ENCODE results near the gene SLC43A1. TPM values are rescaled to one million over a fixed set of nuclear protein-coding genes. Genes with fewer than 3 reads are reported as not detected.

SLC43A1 gene
- total RNA-seq, 1 donor from 2014 or later = 16.2 TPM

GRCh38 chr11:57552479-57552878 is 37.0 kb upstream of the SLC43A1 start:
- no peak overlapping the region for H3K4me3 Mint-ChIP-seq (ENCODE audit: unreplicated experiment)
- TF ChIP-seq CTCF (IDR thresholded peaks at IDR 0.05) = no peak
- no peaks in the 10 kb centered on the region for H3K9me3 Mint-ChIP-seq (ENCODE audit: unreplicated experiment)
- H3K27me3 Mint-ChIP-seq (ENCODE audit: unreplicated experiment) = no peaks in the 10 kb centered on the region
- H3K36me3 Mint-ChIP-seq (ENCODE audit: unreplicated experiment) = peaks cover 47% of the 10 kb centered on the region
- no peak overlapping the region for H3K27ac Mint-ChIP-seq (ENCODE audit: unreplicated experiment)
- DNase-seq (ENCODE audit: extremely low spot score, unreplicated experiment) = no peak
- H3K4me1 Mint-ChIP-seq (ENCODE audit: unreplicated experiment) = no peaks in the 10 kb centered on the region

GRCh38 chr11:57551941-57552340 is 36.4 kb upstream of the SLC43A1 start:
- H3K36me3 Mint-ChIP-seq (ENCODE audit: unreplicated experiment) = peaks cover 42% of the 10 kb centered on the region
- TF ChIP-seq CTCF (IDR thresholded peaks at IDR 0.05) = no peak
- H3K27ac Mint-ChIP-seq (ENCODE audit: unreplicated experiment) = no peak overlapping the region
- H3K27me3 Mint-ChIP-seq (ENCODE audit: unreplicated experiment) = no peaks in the 10 kb centered on the region
- DNase-seq (ENCODE audit: extremely low spot score, unreplicated experiment) = no peak
- no peaks in the 10 kb centered on the region for H3K9me3 Mint-ChIP-seq (ENCODE audit: unreplicated experiment)
- no peaks in the 10 kb centered on the region for H3K4me1 Mint-ChIP-seq (ENCODE audit: unreplicated experiment)
- H3K4me3 Mint-ChIP-seq (ENCODE audit: unreplicated experiment) = no peak overlapping the region

- Mint-ChIP-seq H3K36me3 (ENCODE audit: unreplicated experiment) (peaks cover 33% of the 10 kb centered on the region), H3K27me3 (ENCODE audit: unreplicated experiment) (no peaks in the 10 kb centered on the region), H3K27ac (ENCODE audit: unreplicated experiment) (no peak overlapping the region), H3K4me1 (ENCODE audit: unreplicated experiment) (no peaks in the 10 kb centered on the region), H3K4me3 (ENCODE audit: unreplicated experiment) (no peak overlapping the region), H3K9me3 (ENCODE audit: unreplicated experiment) (no peaks in the 10 kb centered on the region)
- no peak for DNase-seq (ENCODE audit: extremely low spot score, unreplicated experiment)
- no peak for TF ChIP-seq CTCF (IDR thresholded peaks at IDR 0.05)
Measured at GRCh38 chr11:57549983-57550382, 34.5 kb upstream of the SLC43A1 start.

- no peaks in the 10 kb centered on the region for H3K4me1 Mint-ChIP-seq (ENCODE audit: unreplicated experiment)
- H3K4me3 Mint-ChIP-seq (ENCODE audit: unreplicated experiment) = no peak overlapping the region
- peaks cover 19% of the 10 kb centered on the region for H3K36me3 Mint-ChIP-seq (ENCODE audit: unreplicated experiment)
- no peak for TF ChIP-seq CTCF (IDR thresholded peaks at IDR 0.05)
- H3K27ac Mint-ChIP-seq (ENCODE audit: unreplicated experiment) = no peak overlapping the region
- peaks cover 5% of the 10 kb centered on the region for H3K27me3 Mint-ChIP-seq (ENCODE audit: unreplicated experiment)
- no peaks in the 10 kb centered on the region for H3K9me3 Mint-ChIP-seq (ENCODE audit: unreplicated experiment)
- no peak for DNase-seq (ENCODE audit: extremely low spot score, unreplicated experiment)
Measured at GRCh38 chr11:57547854-57548377, 32.4 kb upstream of the SLC43A1 start.

GRCh38 chr11:57546869-57547475 is 31.5 kb upstream of the SLC43A1 start:
- no peaks in the 10 kb centered on the region for H3K9me3 Mint-ChIP-seq (ENCODE audit: unreplicated experiment)
- no peak overlapping the region for H3K27ac Mint-ChIP-seq (ENCODE audit: unreplicated experiment)
- no peak for DNase-seq (ENCODE audit: extremely low spot score, unreplicated experiment)

More at GRCh38 chr11:57546869-57547475, 31.5 kb upstream of the SLC43A1 start:
- peaks cover 12% of the 10 kb centered on the region for H3K27me3 Mint-ChIP-seq (ENCODE audit: unreplicated experiment)
- H3K36me3 Mint-ChIP-seq (ENCODE audit: unreplicated experiment) = peaks cover 10% of the 10 kb centered on the region
- TF ChIP-seq CTCF (IDR thresholded peaks at IDR 0.05) = no peak
- no peak overlapping the region for H3K4me3 Mint-ChIP-seq (ENCODE audit: unreplicated experiment)
- H3K4me1 Mint-ChIP-seq (ENCODE audit: unreplicated experiment) = no peaks in the 10 kb centered on the region

All from osteocyte (in vitro differentiated cells).